Measurements from ENCODE around the gene ERGIC3.

ERGIC3 gene

GRCh38 chr20:35582131-35582530 lies 40.3 kb downstream of the ERGIC3 start:
- DNase-seq (ENCODE audit: low read depth) = no peak
- no peak for TF ChIP-seq CTCF (IDR thresholded peaks at IDR 0.05; ENCODE audit: control insufficient read depth, extremely low read depth, insufficient read depth)
- no peak overlapping the region for H3K4me3 ChIP-seq (ENCODE audit: low read depth, low read length)

DNA sequence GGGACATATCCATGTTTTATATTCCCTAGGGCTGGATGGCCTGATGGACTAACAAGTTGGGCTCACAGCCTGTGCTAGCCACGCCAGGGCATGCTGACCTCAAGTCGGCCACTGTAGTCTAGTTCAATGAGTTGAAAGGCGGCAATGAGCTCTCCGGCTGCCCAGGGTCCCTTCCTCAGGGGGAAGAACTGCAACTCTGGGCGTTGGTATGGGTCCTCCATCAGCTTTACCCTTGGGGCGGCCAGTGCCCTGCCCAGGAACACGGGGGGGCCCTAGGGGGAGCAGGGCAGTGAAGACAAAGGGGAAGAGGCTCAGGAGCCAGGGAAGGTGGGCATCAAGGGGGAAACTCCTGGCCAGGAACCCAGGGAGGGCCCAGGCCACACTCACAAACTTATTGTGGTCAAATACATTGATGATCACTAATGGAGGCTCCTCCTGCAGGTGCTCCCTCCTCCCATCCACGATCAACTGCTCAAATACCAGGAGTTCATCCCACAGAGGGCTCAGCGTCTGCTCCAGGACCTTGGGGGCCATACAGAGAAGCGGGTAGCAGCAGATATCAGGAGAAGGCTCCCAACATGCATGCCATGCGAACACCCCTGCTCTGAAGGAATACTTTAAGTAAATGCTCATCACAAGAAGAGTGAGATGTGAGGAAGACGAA lies 41.0 kb downstream of the ERGIC3 start:
- H3K4me3 ChIP-seq (ENCODE audit: low read depth, low read length) = no peak overlapping the region
- no peak for TF ChIP-seq CTCF (IDR thresholded peaks at IDR 0.05; ENCODE audit: control insufficient read depth, extremely low read depth, insufficient read depth)
- no peak for DNase-seq (ENCODE audit: low read depth)

DNA sequence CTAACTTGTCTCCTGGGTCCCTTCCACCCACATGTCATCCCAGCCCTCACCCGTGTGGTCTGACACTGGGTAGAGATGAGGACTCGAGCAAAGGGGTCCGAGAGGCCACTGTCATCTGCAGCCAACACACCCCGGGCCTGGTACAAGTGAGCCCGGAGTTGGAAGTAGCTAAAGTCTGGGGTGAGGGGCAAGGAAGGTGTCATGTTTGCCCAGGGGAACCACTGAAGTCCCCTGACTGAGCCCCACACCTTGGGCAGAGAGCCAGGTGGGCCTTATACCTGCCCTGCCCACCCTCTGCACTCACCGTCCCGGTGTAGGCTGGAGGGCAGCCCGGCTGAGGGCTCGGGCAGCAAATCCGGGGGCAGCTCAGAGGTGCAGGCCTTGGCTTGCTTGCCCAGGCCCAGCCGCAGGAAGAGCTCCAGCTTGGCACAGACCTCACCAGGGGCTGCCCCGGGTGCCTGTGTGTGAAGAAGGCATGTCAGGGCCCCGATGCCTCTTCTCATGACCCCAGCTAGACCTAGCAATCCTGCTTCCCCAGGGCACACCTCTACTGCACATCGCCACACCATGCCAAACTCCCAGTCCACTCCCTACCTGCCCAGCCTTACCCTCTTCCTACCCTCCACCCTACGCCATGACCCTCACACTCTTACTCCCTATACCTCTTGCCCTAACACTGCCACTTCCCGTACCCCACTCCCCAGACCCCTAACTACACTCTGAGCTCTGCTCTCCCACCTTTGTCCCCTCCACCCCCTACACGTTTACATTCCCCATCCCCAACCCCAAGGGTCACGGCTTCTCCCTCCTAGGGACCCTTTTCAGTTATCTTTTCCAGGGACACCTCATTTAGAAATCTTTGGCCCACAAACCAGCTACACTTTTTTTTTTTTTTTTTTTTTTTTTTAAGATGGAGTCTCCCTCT lies 42.0 kb downstream of the ERGIC3 start:
- H3K4me3 ChIP-seq (ENCODE audit: low read depth, low read length) = no peak overlapping the region
- DNase-seq (ENCODE audit: low read depth) = no peak
- TF ChIP-seq CTCF (IDR thresholded peaks at IDR 0.05; ENCODE audit: control insufficient read depth, extremely low read depth, insufficient read depth) = no peak

GRCh38 chr20:35586751-35587425 lies 45.0 kb downstream of the ERGIC3 start:
- DNase-seq (ENCODE audit: low read depth) = no peak
- TF ChIP-seq CTCF (IDR thresholded peaks at IDR 0.05; ENCODE audit: control insufficient read depth, extremely low read depth, insufficient read depth) = no peak

DNA sequence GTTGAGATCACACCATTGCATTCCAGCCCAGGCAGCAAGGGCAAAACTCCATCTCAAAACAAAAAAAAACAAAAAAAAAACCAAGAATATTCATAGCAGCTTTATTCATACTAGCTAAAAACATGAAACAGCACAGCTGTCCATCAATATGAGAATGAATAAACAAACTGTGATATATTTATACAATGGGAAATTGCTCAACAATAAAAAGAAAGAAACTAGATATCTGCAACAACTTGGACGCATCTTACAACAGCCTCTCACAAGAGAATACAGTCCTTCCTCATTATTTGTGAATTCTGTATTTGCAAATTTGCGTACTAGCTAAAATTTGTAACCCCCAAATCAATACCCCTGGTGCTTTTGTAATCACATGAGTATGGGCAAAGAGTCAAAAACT lies 45.6 kb downstream of the ERGIC3 start:
- no peak for DNase-seq (ENCODE audit: low read depth)
- no peak for TF ChIP-seq CTCF (IDR thresholded peaks at IDR 0.05; ENCODE audit: control insufficient read depth, extremely low read depth, insufficient read depth)

More at GRCh38 chr20:35586751-35587425, 45.0 kb downstream of the ERGIC3 start:
- H3K4me3 ChIP-seq (ENCODE audit: low read depth, low read length) = no peak overlapping the region

DNA sequence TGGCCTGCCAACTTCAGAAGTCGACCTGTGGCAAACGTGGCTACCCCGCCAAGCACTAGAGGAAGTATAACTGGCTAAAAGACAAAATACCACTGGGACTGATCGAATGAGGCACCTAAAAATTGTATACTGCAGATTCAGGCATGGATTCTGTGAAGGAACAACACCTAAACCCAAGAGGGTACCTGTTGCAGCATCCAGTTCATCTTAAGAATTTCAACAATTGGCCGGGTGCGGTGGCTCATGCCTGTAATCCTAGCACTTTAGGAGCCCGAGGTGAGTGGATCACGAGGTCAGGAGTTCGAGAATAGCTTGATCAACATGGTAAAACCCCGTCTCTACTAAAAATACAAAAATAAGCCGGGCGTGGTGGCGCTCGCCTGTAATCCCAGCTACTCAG lies 46.5 kb downstream of the ERGIC3 start:
- TF ChIP-seq CTCF (IDR thresholded peaks at IDR 0.05; ENCODE audit: control insufficient read depth, extremely low read depth, insufficient read depth) = no peak
- no peak for DNase-seq (ENCODE audit: low read depth)
- H3K4me3 ChIP-seq (ENCODE audit: low read depth, low read length) = no peak overlapping the region

More for the DNA sequence above, 45.6 kb downstream of the ERGIC3 start:
- no peak overlapping the region for H3K4me3 ChIP-seq (ENCODE audit: low read depth, low read length)

All from LNCaP clone FGC (cell line).